Suprapubic skin (tissue), 3 donors: ENCODE results near the gene PARP15.

ENCODE experiments used
- POLR2A ChIP-seq, 2 donors: fragments of 450-650 bp; IDR thresholded peaks; one replicate each; pipeline ENCODE4 v1.6.1; 2017; ENCODE audit warnings: antibody characterized with exemption in 2 of 2, mild to moderate bottlenecking in 2 of 2, moderate library complexity in 2 of 2
- TF ChIP-seq, protein P1 (sequence below), 2 donors: fragments of 200-600 bp in 1 of 2; fragments of 450-650 bp in 1 of 2; sonication (generic) in 1 of 2; IDR thresholded peaks; one replicate each; pipeline ENCODE4 v1.5.1; 2016 to 2019; ENCODE audit warnings: antibody characterized with exemption in 2 of 2, mild to moderate bottlenecking in 1 of 2, moderate library complexity in 1 of 2

DNA sequence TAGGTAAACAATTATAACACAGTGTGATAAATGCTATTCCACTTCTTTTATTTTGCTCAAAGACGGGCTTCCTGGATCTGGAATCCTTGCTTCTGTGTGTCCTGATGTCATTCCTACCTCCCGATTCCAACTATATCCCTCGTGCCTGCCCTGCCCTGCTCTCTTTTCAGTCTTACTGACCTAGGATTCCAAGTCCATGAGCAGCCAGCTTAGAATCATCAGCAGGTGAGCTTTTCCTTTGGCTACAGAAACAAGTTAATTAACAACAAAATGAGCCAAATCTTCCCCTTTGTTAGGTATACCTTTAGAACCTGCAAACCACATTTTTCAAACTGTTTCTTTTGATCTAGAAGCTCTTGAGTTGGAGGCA, 40.8 kb upstream of the PARP15 start:
- TF ChIP-seq, protein P1, sequence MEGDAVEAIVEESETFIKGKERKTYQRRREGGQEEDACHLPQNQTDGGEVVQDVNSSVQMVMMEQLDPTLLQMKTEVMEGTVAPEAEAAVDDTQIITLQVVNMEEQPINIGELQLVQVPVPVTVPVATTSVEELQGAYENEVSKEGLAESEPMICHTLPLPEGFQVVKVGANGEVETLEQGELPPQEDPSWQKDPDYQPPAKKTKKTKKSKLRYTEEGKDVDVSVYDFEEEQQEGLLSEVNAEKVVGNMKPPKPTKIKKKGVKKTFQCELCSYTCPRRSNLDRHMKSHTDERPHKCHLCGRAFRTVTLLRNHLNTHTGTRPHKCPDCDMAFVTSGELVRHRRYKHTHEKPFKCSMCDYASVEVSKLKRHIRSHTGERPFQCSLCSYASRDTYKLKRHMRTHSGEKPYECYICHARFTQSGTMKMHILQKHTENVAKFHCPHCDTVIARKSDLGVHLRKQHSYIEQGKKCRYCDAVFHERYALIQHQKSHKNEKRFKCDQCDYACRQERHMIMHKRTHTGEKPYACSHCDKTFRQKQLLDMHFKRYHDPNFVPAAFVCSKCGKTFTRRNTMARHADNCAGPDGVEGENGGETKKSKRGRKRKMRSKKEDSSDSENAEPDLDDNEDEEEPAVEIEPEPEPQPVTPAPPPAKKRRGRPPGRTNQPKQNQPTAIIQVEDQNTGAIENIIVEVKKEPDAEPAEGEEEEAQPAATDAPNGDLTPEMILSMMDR (IDR thresholded peaks at IDR 0.05) = no peak
- no peak for TF ChIP-seq POLR2A (IDR thresholded peaks at IDR 0.05)
